ENCODE data around the gene NEDD9.

NEDD9 gene

GRCh38 chr6:11160199-11160598, 72.3 kb downstream of the NEDD9 start:
- Histone ChIP-seq H3K9ac (ENCODE audit: low read length) (no peak overlapping the region), H3K27ac (ENCODE audit: low read length) (no peak overlapping the region), H3K4me1 (ENCODE audit: control insufficient read depth, low read depth, low read length) (no peaks in the 10 kb centered on the region), H3K27me3 (ENCODE audit: control insufficient read depth, insufficient read depth, low read length) (no peaks in the 10 kb centered on the region), H3K9me3 (ENCODE audit: control insufficient read depth, low read depth, low read length) (no peaks in the 10 kb centered on the region), H3K36me3 (ENCODE audit: control insufficient read depth, low read depth, low read length) (no peaks in the 10 kb centered on the region), H3K4me3 (ENCODE audit: low read length) (no peak overlapping the region)

- no peaks in the 10 kb centered on the region for H3K27me3 ChIP-seq (ENCODE audit: control insufficient read depth, insufficient read depth, low read length)
- no peak overlapping the region for H3K27ac ChIP-seq (ENCODE audit: low read length)
- peaks cover 5% of the 10 kb centered on the region for H3K4me1 ChIP-seq (ENCODE audit: control insufficient read depth, low read depth, low read length)
- no peaks in the 10 kb centered on the region for H3K9me3 ChIP-seq (ENCODE audit: control insufficient read depth, low read depth, low read length)
- H3K36me3 ChIP-seq (ENCODE audit: control insufficient read depth, low read depth, low read length): no peaks in the 10 kb centered on the region
- no peak overlapping the region for H3K4me3 ChIP-seq (ENCODE audit: low read length)
- H3K9ac ChIP-seq (ENCODE audit: low read length): no peak overlapping the region
Observed at GRCh38 chr6:11155589-11155988, 76.9 kb downstream of the NEDD9 start.

GRCh38 chr6:11153447-11153846, 79.0 kb downstream of the NEDD9 start:
- Histone ChIP-seq H3K9me3 (ENCODE audit: control insufficient read depth, low read depth, low read length) (no peaks in the 10 kb centered on the region), H3K27me3 (ENCODE audit: control insufficient read depth, insufficient read depth, low read length) (no peaks in the 10 kb centered on the region), H3K9ac (ENCODE audit: low read length) (no peak overlapping the region), H3K36me3 (ENCODE audit: control insufficient read depth, low read depth, low read length) (no peaks in the 10 kb centered on the region), H3K4me1 (ENCODE audit: control insufficient read depth, low read depth, low read length) (peaks cover 5% of the 10 kb centered on the region), H3K27ac (ENCODE audit: low read length) (no peak overlapping the region), H3K4me3 (ENCODE audit: low read length) (no peak overlapping the region)

- H3K27ac ChIP-seq (ENCODE audit: low read length): no peak overlapping the region
- no peaks in the 10 kb centered on the region for H3K27me3 ChIP-seq (ENCODE audit: control insufficient read depth, insufficient read depth, low read length)
- no peaks in the 10 kb centered on the region for H3K36me3 ChIP-seq (ENCODE audit: control insufficient read depth, low read depth, low read length)
- no peaks in the 10 kb centered on the region for H3K9me3 ChIP-seq (ENCODE audit: control insufficient read depth, low read depth, low read length)
- peaks cover 5% of the 10 kb centered on the region for H3K4me1 ChIP-seq (ENCODE audit: control insufficient read depth, low read depth, low read length)
- no peak overlapping the region for H3K4me3 ChIP-seq (ENCODE audit: low read length)
- no peak overlapping the region for H3K9ac ChIP-seq (ENCODE audit: low read length)
Observed at GRCh38 chr6:11152581-11152980, 79.9 kb downstream of the NEDD9 start.

- no peak overlapping the region for H3K9ac ChIP-seq (ENCODE audit: low read length)
- no peak overlapping the region for H3K4me3 ChIP-seq (ENCODE audit: low read length)
- H3K9me3 ChIP-seq (ENCODE audit: control insufficient read depth, low read depth, low read length): no peaks in the 10 kb centered on the region
- no peaks in the 10 kb centered on the region for H3K36me3 ChIP-seq (ENCODE audit: control insufficient read depth, low read depth, low read length)
- H3K4me1 ChIP-seq (ENCODE audit: control insufficient read depth, low read depth, low read length): peaks cover 7% of the 10 kb centered on the region
- H3K27me3 ChIP-seq (ENCODE audit: control insufficient read depth, insufficient read depth, low read length): no peaks in the 10 kb centered on the region
- no peak overlapping the region for H3K27ac ChIP-seq (ENCODE audit: low read length)
Observed at GRCh38 chr6:11151488-11151887, 81.0 kb downstream of the NEDD9 start.

- H3K4me3 ChIP-seq (ENCODE audit: low read length): no peak overlapping the region
- H3K36me3 ChIP-seq (ENCODE audit: control insufficient read depth, low read depth, low read length): no peaks in the 10 kb centered on the region
- H3K4me1 ChIP-seq (ENCODE audit: control insufficient read depth, low read depth, low read length): peaks cover 11% of the 10 kb centered on the region
- no peaks in the 10 kb centered on the region for H3K9me3 ChIP-seq (ENCODE audit: control insufficient read depth, low read depth, low read length)
- no peaks in the 10 kb centered on the region for H3K27me3 ChIP-seq (ENCODE audit: control insufficient read depth, insufficient read depth, low read length)
- H3K9ac ChIP-seq (ENCODE audit: low read length): no peak overlapping the region
- no peak overlapping the region for H3K27ac ChIP-seq (ENCODE audit: low read length)
Observed at GRCh38 chr6:11149551-11149950, 82.9 kb downstream of the NEDD9 start.

- Histone ChIP-seq H3K36me3 (ENCODE audit: control insufficient read depth, low read depth, low read length) (no peaks in the 10 kb centered on the region), H3K9ac (ENCODE audit: low read length) (no peak overlapping the region), H3K9me3 (ENCODE audit: control insufficient read depth, low read depth, low read length) (no peaks in the 10 kb centered on the region), H3K4me3 (ENCODE audit: low read length) (no peak overlapping the region), H3K27ac (ENCODE audit: low read length) (no peak overlapping the region), H3K27me3 (ENCODE audit: control insufficient read depth, insufficient read depth, low read length) (no peaks in the 10 kb centered on the region), H3K4me1 (ENCODE audit: control insufficient read depth, low read depth, low read length) (peaks cover 7% of the 10 kb centered on the region)
Observed at GRCh38 chr6:11146117-11146826, 86.2 kb downstream of the NEDD9 start.

GRCh38 chr6:11144393-11144851, 88.0 kb downstream of the NEDD9 start:
- Histone ChIP-seq H3K4me1 (ENCODE audit: control insufficient read depth, low read depth, low read length) (peaks cover 7% of the 10 kb centered on the region), H3K27ac (ENCODE audit: low read length) (no peak overlapping the region), H3K27me3 (ENCODE audit: control insufficient read depth, insufficient read depth, low read length) (no peaks in the 10 kb centered on the region), H3K9ac (ENCODE audit: low read length) (no peak overlapping the region), H3K9me3 (ENCODE audit: control insufficient read depth, low read depth, low read length) (no peaks in the 10 kb centered on the region), H3K36me3 (ENCODE audit: control insufficient read depth, low read depth, low read length) (no peaks in the 10 kb centered on the region), H3K4me3 (ENCODE audit: low read length) (no peak overlapping the region)

- Histone ChIP-seq H3K36me3 (ENCODE audit: control insufficient read depth, low read depth, low read length) (no peaks in the 10 kb centered on the region), H3K9ac (ENCODE audit: low read length) (no peak overlapping the region)
Observed at GRCh38 chr6:11143394-11144371, 88.8 kb downstream of the NEDD9 start.

GRCh38 chr6:11142296-11143027, 90.0 kb downstream of the NEDD9 start:
- no peaks in the 10 kb centered on the region for H3K9me3 ChIP-seq (ENCODE audit: control insufficient read depth, low read depth, low read length)
- H3K27me3 ChIP-seq (ENCODE audit: control insufficient read depth, insufficient read depth, low read length): no peaks in the 10 kb centered on the region
- H3K9ac ChIP-seq (ENCODE audit: low read length): no peak overlapping the region
- H3K27ac ChIP-seq (ENCODE audit: low read length): no peak overlapping the region
- H3K36me3 ChIP-seq (ENCODE audit: control insufficient read depth, low read depth, low read length): no peaks in the 10 kb centered on the region
- no peak overlapping the region for H3K4me3 ChIP-seq (ENCODE audit: low read length)
- peaks cover 9% of the 10 kb centered on the region for H3K4me1 ChIP-seq (ENCODE audit: control insufficient read depth, low read depth, low read length)

More at GRCh38 chr6:11143394-11144371, 88.8 kb downstream of the NEDD9 start:
- H3K27me3 ChIP-seq (ENCODE audit: control insufficient read depth, insufficient read depth, low read length): no peaks in the 10 kb centered on the region
- peaks cover 7% of the 10 kb centered on the region for H3K4me1 ChIP-seq (ENCODE audit: control insufficient read depth, low read depth, low read length)
- H3K9me3 ChIP-seq (ENCODE audit: control insufficient read depth, low read depth, low read length): no peaks in the 10 kb centered on the region
- no peak overlapping the region for H3K4me3 ChIP-seq (ENCODE audit: low read length)
- no peak overlapping the region for H3K27ac ChIP-seq (ENCODE audit: low read length)

GRCh38 chr6:11141295-11141694, 91.2 kb downstream of the NEDD9 start:
- Histone ChIP-seq H3K27ac (ENCODE audit: low read length) (no peak overlapping the region), H3K9me3 (ENCODE audit: control insufficient read depth, low read depth, low read length) (no peaks in the 10 kb centered on the region), H3K27me3 (ENCODE audit: control insufficient read depth, insufficient read depth, low read length) (no peaks in the 10 kb centered on the region), H3K9ac (ENCODE audit: low read length) (no peak overlapping the region), H3K4me1 (ENCODE audit: control insufficient read depth, low read depth, low read length) (peaks cover 9% of the 10 kb centered on the region), H3K4me3 (ENCODE audit: low read length) (no peak overlapping the region), H3K36me3 (ENCODE audit: control insufficient read depth, low read depth, low read length) (no peaks in the 10 kb centered on the region)

All from iPS-18a (cell line).